Measurements from ENCODE around the gene ZNF583. TPM values are rescaled to one million over a fixed set of nuclear protein-coding genes. Genes with fewer than 3 reads are reported as not detected.

The ZNF583 gene
- total and polyA plus RNA-seq, 9 of the 15 experiments (the other 6 are each of a cell fraction or from before 2014, with no cell fraction given) = 0.92 to 6.7 (median 3.0) TPM

DNA sequence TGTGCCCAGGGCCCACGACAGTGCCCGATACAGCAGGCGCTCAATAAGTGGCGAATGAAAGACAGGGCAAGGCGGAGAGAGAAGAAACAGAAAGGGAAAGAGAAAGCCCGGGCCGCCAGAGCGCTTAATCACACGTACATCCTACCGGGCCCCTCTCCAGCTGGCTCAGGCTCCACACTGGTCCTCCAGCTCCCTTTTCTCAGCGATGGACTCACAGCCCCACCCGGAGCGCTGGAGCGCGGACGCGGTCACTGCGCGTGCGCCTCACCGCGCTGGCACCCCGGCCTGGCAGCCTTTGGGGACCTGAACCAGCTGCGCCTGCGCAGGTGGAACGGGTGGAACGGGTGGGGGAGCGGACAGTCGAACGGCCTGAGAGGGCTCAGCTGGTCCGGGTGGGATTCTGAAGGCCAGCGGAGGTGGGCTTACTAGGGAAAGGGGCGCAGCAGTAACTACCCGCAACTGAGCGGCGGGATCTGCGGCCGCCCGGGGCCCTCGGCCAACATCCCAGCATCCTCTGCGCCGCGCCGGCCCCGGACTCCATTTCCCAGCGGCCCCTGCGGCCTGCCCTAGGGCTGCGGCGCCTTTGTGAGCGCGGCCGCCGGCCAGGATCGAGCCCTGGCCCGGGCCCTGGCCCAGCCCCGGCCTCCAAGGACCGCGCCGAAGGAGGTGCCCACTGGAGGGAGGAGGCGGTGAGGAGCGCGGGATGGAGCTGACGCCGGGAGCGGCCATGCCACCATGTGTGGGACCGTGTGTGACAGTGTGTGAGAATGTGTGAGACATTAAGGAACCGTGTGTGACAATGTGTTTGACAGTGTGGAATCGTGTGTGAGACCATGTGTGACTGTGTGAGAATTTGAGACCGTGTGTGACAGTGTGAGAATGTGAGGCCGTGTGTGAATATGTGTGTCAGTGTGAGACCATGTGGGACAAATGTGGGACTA, at the start of gene ZNF583 (continued):
- TF ChIP-seq CUX1 (CRISPR knock-in tag; IDR thresholded peaks at IDR 0.05) (no peak), SRF (CRISPR knock-in tag; IDR thresholded peaks at IDR 0.05) (no peak), L3MBTL2 (IDR thresholded peaks at IDR 0.05) (peak; percentile 66), JUND (IDR thresholded peaks at IDR 0.05; ENCODE audit: borderline replicate concordance, low read depth, low read length) (peak; percentile 28; the same call in 1 of the 2 replicates), JUND (tag; IDR thresholded peaks at IDR 0.05; ENCODE audit: borderline replicate concordance, low read depth, low read length) (no peak; the same call in 2 of the 3 replicates), TBL1XR1 (IDR thresholded peaks at IDR 0.05; ENCODE audit: low read length in 2 of 2) (peak in 1 of 2 experiments; percentile 78; a peak in 1 of 4 replicates), ETS2 (tag; IDR thresholded peaks at IDR 0.05; ENCODE audit: borderline replicate concordance, poor library complexity, severe bottlenecking) (no peak), POLR2H (tag; IDR thresholded peaks at IDR 0.05; ENCODE audit: low read depth) (no peak), KDM4B (IDR thresholded peaks at IDR 0.05; ENCODE audit: borderline replicate concordance in 2 of 2, low read depth in 1 of 2) (no peak), ZNF436 (CRISPR knock-in tag; IDR thresholded peaks at IDR 0.05) (no peak), ZNF311 (CRISPR knock-in tag; IDR thresholded peaks at IDR 0.05) (no peak), ZNF785 (CRISPR knock-in tag; IDR thresholded peaks at IDR 0.05) (no peak), CXXC5 (CRISPR knock-in tag; IDR thresholded peaks at IDR 0.05) (no peak; the same call in none of the 2 replicates), TEAD4 (IDR thresholded peaks at IDR 0.05; ENCODE audit: low read length) (no peak), TEAD4 (CRISPR knock-in tag; IDR thresholded peaks at IDR 0.05; ENCODE audit: borderline replicate concordance) (no peak), ZSCAN32 (CRISPR knock-in tag; IDR thresholded peaks at IDR 0.05) (no peak), ATF1 (CRISPR knock-in tag; IDR thresholded peaks at IDR 0.05) (no peak), ATF1 (tag; IDR thresholded peaks at IDR 0.05) (peak; percentile 70), XRCC5 (IDR thresholded peaks at IDR 0.05; ENCODE audit: low read depth, low read length) (no peak), ARID2 (IDR thresholded peaks at IDR 0.05) (no peak; the same call in 1 of the 2 replicates)
- TF ChIP-seq, protein P1, sequence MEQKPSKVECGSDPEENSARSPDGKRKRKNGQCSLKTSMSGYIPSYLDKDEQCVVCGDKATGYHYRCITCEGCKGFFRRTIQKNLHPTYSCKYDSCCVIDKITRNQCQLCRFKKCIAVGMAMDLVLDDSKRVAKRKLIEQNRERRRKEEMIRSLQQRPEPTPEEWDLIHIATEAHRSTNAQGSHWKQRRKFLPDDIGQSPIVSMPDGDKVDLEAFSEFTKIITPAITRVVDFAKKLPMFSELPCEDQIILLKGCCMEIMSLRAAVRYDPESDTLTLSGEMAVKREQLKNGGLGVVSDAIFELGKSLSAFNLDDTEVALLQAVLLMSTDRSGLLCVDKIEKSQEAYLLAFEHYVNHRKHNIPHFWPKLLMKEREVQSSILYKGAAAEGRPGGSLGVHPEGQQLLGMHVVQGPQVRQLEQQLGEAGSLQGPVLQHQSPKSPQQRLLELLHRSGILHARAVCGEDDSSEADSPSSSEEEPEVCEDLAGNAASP (IDR thresholded peaks at IDR 0.05) = no peak
